Esophagus squamous epithelium (tissue), 5 donors: Measurements from ENCODE around the gene P2RX4. TPM values are rescaled to one million over a fixed set of nuclear protein-coding genes. Genes with fewer than 3 reads are reported as not detected.
"Not testable (repeated sequence)": the region's sequence is repeated elsewhere in the genome, so short reads cannot be mapped to it uniquely, and the experiment has no call there.

Experiments
- DNase-seq: peaks from one replicate; lab custom pipeline; 2025; lab: John Stamatoyannopoulos, UW
- H3K27ac ChIP-seq, 4 donors: fragments of 200-600 bp; sonication (generic); one replicate each; pipeline ENCODE4 v1.5.1; 2016 to 2019; ENCODE audit warnings: mild to moderate bottlenecking in 1 of 4
- H3K27me3 ChIP-seq, 4 donors: fragments of 200-600 bp; sonication (generic); 1 replicate in 3 of 4; 2 replicates in 1 of 4; pipeline versions ENCODE4 v1.5.1 to v1.6.0; 2017 to 2021; ENCODE audit warnings: antibody characterized with exemption in 1 of 4
- H3K36me3 ChIP-seq, 3 donors: fragments of 200-600 bp; sonication (generic); one replicate each; pipeline ENCODE4 v1.5.1; 2016 to 2019
- H3K4me1 ChIP-seq, 3 donors: fragments of 200-600 bp; sonication (generic); one replicate each; pipeline ENCODE4 v1.5.1; 2017 to 2019
- H3K4me3 ChIP-seq, 4 donors: fragments of 200-600 bp; sonication (generic); 1 replicate in 3 of 4; 2 replicates in 1 of 4; pipeline ENCODE4 v1.5.1; 2016 to 2019; ENCODE audit warnings: mild to moderate bottlenecking in 2 of 4, moderate library complexity in 1 of 4
- H3K9me3 ChIP-seq, 3 donors: fragments of 200-600 bp; sonication (generic); one replicate each; pipeline ENCODE4 v1.5.1; 2016 to 2019
- POLR2A ChIP-seq, 4 donors: fragments of 450-650 bp; IDR thresholded peaks; one replicate each; pipeline ENCODE4 v1.6.1; 2017; ENCODE audit warnings: antibody characterized with exemption in 4 of 4, mild to moderate bottlenecking in 4 of 4, moderate library complexity in 3 of 4
- whole genome bisulfite sequencing, 2 donors: methylation state at CpG; one replicate each; pipeline ENCODE4 v1.1.5; 2018; 5-methylcytosine and 5-hydroxymethylcytosine counted together
- intact Hi-C: fragments of 100-400 bp; cut with DNase I; formaldehyde crosslinking; loops from one replicate; pipeline ENCODE4 v1.15.0; 2022
- total RNA-seq, 4 donors: library from RNA; depleted of rRNA; stranded (reverse); fragments of >200 nt; gene quantifications; one replicate each; pipeline ENCODE4 v1.1.0, GENCODE V29; 2016
- TF ChIP-seq, protein P1 (sequence below), 6 experiments: fragments of 450-650 bp in 4 of 6; fragments of 200-600 bp in 2 of 6; sonication (generic) in 2 of 6; IDR thresholded peaks; one replicate each; pipeline ENCODE4 v1.5.1; 2016 to 2019; ENCODE audit warnings: antibody characterized with exemption in 6 of 6, mild to moderate bottlenecking in 4 of 6, moderate library complexity in 4 of 6
- donor health status: DM: yes; HTN: yes; CAD: no.

The P2RX4 gene
- total RNA-seq, 4 donors from 2014 or later, result 13.0 to 32.3 (median 19.9) TPM

DNA sequence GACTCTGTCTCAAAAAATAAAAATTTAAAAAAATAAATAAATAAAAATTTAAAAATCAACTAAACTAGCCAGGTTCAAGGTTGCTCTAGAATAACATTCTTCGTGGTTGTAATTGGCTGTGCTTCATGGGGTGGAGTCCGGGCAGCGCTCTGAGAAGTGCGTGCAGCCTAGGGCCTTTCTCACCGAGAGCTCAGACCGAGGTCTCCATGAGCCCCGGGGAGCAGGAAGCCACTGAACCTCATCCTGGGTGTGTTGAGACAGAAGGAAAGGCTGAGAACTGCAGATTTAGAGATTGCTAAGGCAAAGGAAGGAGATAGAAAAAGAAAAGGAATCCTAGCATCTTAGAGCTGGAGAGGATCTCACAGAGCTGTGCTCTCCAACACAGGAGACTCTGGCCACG is 14.7 kb downstream of the P2RX4 start:
- H3K36me3 ChIP-seq, result peaks cover 0 to 39% (median 7%) of the 10 kb centered on the region in 3 donors
- H3K27me3 ChIP-seq, result no peaks in the 10 kb centered on the region
- TF ChIP-seq, protein P1, sequence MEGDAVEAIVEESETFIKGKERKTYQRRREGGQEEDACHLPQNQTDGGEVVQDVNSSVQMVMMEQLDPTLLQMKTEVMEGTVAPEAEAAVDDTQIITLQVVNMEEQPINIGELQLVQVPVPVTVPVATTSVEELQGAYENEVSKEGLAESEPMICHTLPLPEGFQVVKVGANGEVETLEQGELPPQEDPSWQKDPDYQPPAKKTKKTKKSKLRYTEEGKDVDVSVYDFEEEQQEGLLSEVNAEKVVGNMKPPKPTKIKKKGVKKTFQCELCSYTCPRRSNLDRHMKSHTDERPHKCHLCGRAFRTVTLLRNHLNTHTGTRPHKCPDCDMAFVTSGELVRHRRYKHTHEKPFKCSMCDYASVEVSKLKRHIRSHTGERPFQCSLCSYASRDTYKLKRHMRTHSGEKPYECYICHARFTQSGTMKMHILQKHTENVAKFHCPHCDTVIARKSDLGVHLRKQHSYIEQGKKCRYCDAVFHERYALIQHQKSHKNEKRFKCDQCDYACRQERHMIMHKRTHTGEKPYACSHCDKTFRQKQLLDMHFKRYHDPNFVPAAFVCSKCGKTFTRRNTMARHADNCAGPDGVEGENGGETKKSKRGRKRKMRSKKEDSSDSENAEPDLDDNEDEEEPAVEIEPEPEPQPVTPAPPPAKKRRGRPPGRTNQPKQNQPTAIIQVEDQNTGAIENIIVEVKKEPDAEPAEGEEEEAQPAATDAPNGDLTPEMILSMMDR (IDR thresholded peaks at IDR 0.05), result no peak
- no peak for TF ChIP-seq POLR2A (IDR thresholded peaks at IDR 0.05)
- no peak for DNase-seq
- H3K9me3 ChIP-seq, result no peaks in the 10 kb centered on the region
- H3K4me1 ChIP-seq, result peaks cover 13 to 43% (median 16%) of the 10 kb centered on the region in 3 donors
- 47 to 54% methylated on average over 8 of the region's 8 CpGs for WGBS, 2 donors
- no peak overlapping the region for H3K4me3 ChIP-seq
- H3K27ac ChIP-seq, result no peak overlapping the region
- intact Hi-C loops, result no loop called here

- intact Hi-C loops, result no loop called here
- Histone ChIP-seq H3K4me3 (no peak overlapping the region), H3K36me3 (peaks cover 0 to 39% (median 7%) of the 10 kb centered on the region in 3 donors), H3K9me3 (no peaks in the 10 kb centered on the region), H3K27me3 (no peaks in the 10 kb centered on the region), H3K4me1 (peaks cover 20 to 55% (median 22%) of the 10 kb centered on the region in 3 donors), H3K27ac (peak overlapping the region in 1 of 4 donors; percentile 55)
- no peak for DNase-seq
- TF ChIP-seq, protein P1 (IDR thresholded peaks at IDR 0.05), result no peak
- TF ChIP-seq POLR2A (IDR thresholded peaks at IDR 0.05), result no peak
- WGBS, 2 donors, result 79 to 86% methylated on average over 8 of the region's 8 CpGs
These were observed 16.5 kb downstream of the P2RX4 start for GRCh38 chr12:121226399-121226798.

- intact Hi-C loops, H3K27me3 ChIP-seq, H3K9me3 ChIP-seq, DNase-seq, H3K4me3 ChIP-seq: not testable (repeated sequence)
- Histone ChIP-seq H3K27ac (peak overlapping the region in 3 of 4 donors; percentile 14 to 55 (median 43)), H3K4me1 (peaks cover 20 to 55% (median 22%) of the 10 kb centered on the region in 3 donors), H3K36me3 (peaks cover 0 to 34% (median 7%) of the 10 kb centered on the region in 3 donors)
- 81 to 94% methylated on average over 8 of the region's 8 CpGs for WGBS, 2 donors
These were observed 16.9 kb downstream of the P2RX4 start for GRCh38 chr12:121226871-121227270.

DNA sequence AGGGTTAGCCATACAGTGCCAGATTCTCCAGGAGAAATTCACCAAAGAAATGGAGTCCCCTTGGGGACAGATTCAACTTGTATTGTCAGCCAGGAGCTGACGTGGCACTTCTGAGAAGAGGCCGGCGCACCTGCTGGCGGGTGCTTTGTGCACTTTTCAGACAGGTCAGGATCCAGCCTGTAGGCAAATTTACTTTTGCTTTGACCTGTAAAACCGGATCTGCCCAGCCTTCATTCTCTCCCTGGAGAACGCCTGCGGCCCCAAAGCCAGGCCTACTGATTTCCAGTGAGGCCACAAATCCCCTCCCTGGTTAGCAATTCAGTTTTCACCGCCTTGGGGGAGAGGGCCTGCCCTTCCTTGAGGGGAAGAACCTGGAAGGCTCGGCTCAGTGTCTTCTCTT is 17.4 kb downstream of the P2RX4 start:
- intact Hi-C loops, result no loop called here
- peak overlapping the region in 3 of 4 donors; percentile 14 to 55 (median 43) for H3K27ac ChIP-seq
- no peak for DNase-seq

DNA sequence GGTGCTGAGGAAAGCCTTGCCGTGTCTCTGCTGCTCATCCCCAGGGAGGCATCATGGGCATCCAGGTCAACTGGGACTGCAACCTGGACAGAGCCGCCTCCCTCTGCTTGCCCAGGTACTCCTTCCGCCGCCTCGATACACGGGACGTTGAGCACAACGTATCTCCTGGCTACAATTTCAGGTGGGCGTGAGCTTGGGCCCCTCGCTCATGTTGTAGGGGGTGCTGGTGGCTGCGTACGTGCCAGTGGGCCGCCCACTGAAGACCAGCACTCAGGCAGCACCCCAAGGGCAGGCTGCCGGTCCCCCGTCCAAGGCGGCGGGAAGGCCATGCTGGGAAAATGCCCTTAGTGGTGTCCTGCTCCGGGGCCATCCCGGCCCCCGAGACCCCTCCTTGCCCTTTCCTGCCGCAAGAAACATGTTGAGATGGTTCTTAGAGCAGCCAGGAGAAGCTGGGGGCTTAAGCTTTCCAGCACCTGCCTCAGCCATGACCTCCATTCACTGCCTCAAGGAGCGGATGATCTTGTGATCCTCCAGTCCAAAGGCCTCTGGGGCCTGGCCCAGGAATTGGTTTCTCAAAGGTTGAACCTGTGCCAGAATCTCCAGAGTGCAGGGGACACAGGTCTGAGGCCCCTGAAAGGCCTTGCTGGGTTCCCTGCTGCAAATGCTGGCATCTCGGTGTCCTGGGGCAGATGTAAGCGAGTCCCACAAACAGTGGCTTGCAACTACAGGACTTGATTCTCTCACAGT is 19.2 kb downstream of the P2RX4 start:
- H3K4me3 ChIP-seq, result no peak overlapping the region
- H3K27ac ChIP-seq, result peak overlapping the region; percentile 29 to 76 (median 70)
- no peaks in the 10 kb centered on the region for H3K9me3 ChIP-seq
- TF ChIP-seq POLR2A (IDR thresholded peaks at IDR 0.05), result no peak
- TF ChIP-seq, protein P1 (IDR thresholded peaks at IDR 0.05), result no peak
- H3K36me3 ChIP-seq, result peaks cover 0 to 39% (median 7%) of the 10 kb centered on the region in 3 donors
- intact Hi-C loops, result no loop called here
- WGBS, 2 donors, result 89 to 91% methylated on average over 5 to 20 of the region's 24 CpGs
- DNase-seq, result no peak
- peaks cover 20 to 48% (median 22%) of the 10 kb centered on the region in 3 donors for H3K4me1 ChIP-seq
- no peaks in the 10 kb centered on the region for H3K27me3 ChIP-seq

More for the DNA sequence above, 17.4 kb downstream of the P2RX4 start:
- no peaks in the 10 kb centered on the region for H3K9me3 ChIP-seq
- no peak overlapping the region for H3K4me3 ChIP-seq
- H3K36me3 ChIP-seq, result peaks cover 0 to 35% (median 7%) of the 10 kb centered on the region in 3 donors
- TF ChIP-seq, protein P1 (IDR thresholded peaks at IDR 0.05), result peak in 1 of 6 experiments; percentile 28
- TF ChIP-seq POLR2A (IDR thresholded peaks at IDR 0.05), result no peak
- H3K27me3 ChIP-seq, result no peaks in the 10 kb centered on the region
- 20 to 40% methylated on average over 2 to 4 of the region's 9 CpGs for WGBS, 2 donors
- peaks cover 20 to 55% (median 22%) of the 10 kb centered on the region in 3 donors for H3K4me1 ChIP-seq
